Measurements from ENCODE around the gene TSR3.

The TSR3 gene

DNA sequence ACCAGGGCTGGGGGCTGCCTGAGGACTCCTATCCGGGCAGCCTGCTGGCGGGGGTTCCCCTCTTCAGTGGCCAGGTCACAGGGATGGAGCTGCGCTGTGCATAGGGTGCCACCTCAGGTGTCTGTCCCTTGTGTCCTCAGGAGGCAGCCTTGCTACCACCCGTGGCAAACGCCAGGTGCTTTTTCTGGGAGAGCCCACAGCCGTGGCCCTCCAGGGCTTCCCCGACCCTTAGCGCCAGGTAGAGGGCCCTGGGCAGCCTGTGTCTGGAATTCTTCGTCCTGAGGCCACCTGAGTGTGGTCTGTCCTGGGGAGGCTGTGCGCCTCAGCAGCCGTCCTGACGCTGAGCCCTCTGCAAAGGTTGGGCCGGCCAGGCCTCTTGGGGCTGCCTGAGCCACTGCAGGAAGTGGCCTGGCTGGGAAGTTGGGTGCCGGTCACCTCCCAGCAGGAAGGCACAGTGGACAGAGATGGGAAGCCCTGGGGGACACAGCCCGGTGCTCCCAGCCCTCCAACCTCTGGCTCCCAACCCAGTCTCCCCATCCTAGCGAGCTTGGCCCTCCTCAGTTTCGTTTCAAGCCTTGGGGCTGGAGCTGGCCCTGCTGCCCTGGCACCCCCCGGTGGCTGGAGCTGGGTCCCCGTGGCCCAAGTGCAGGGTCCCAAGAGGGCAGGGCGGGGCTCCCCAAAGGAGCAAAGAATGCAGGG is 25.9 kb downstream of the TSR3 start:
- TF ChIP-seq SPI1 (IDR thresholded peaks at IDR 0.05; ENCODE audit: borderline replicate concordance, low read depth) (no peak), GABPA (IDR thresholded peaks at IDR 0.05; ENCODE audit: low read depth) (no peak), POLR2AphosphoS5 (IDR thresholded peaks at IDR 0.05; ENCODE audit: low read depth) (peak; percentile 60), CTCF (IDR thresholded peaks at IDR 0.05; ENCODE audit: insufficient read depth, low read length) (no peak), REST (IDR thresholded peaks at IDR 0.05; ENCODE audit: insufficient replicate concordance, low read depth) (no peak)
- no peak overlapping the region for H3K4me3 ChIP-seq (replicated peaks; ENCODE audit: insufficient read depth, low read length)
- no peaks in the 10 kb centered on the region for H3K27me3 ChIP-seq (ENCODE audit: insufficient read depth, poor library complexity, severe bottlenecking)
- DNase-seq (ENCODE audit: low read depth in 1 of 2, low spot score in 1 of 2) = no peak
- H3K27ac ChIP-seq (replicated peaks) = no peak overlapping the region

- no peak for TF ChIP-seq REST (IDR thresholded peaks at IDR 0.05; ENCODE audit: insufficient replicate concordance, low read depth)
- no peak overlapping the region for H3K27ac ChIP-seq (replicated peaks)
- H3K4me3 ChIP-seq (replicated peaks; ENCODE audit: insufficient read depth, low read length) = no peak overlapping the region
- no peaks in the 10 kb centered on the region for H3K27me3 ChIP-seq (ENCODE audit: insufficient read depth, poor library complexity, severe bottlenecking)
- DNase-seq (ENCODE audit: low read depth in 1 of 2, low spot score in 1 of 2) = no peak
Observed at GRCh38 chr16:1325261-1325660, 26.4 kb downstream of the TSR3 start.

DNA sequence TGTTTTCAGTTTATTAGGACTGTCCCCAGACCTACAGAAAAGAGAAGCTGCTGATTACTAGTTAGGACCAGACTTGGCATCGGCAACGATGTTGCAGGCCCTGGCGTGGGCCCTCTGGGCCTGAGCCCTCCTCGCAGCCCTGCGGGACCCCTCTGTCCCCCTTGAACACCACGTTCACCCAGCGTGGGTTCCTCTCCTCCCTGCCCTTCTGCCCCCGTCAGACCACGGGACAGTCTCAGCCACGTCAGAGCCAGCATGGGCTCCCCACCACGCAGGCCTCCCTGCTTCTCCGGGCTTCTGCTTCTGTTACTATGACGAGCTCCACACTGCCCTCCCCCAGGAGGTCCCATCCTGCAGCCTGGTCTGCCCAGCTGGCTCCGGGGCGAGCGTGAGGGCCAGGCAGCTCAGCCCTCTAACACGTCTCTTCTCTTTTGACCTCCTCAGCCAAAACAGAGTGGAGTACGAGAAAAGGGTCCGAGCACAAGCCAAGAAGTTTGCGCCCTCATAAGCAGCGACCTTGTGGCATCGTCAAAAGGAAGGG is 27.3 kb downstream of the TSR3 start:
- DNase-seq (ENCODE audit: low read depth in 1 of 2, low spot score in 1 of 2) = no peak
- TF ChIP-seq SPI1 (IDR thresholded peaks at IDR 0.05; ENCODE audit: borderline replicate concordance, low read depth) (no peak), CTCF (IDR thresholded peaks at IDR 0.05; ENCODE audit: insufficient read depth, low read length) (no peak), POLR2AphosphoS5 (IDR thresholded peaks at IDR 0.05; ENCODE audit: low read depth) (no peak; the same call in 1 of the 2 replicates), REST (IDR thresholded peaks at IDR 0.05; ENCODE audit: insufficient replicate concordance, low read depth) (no peak), GABPA (IDR thresholded peaks at IDR 0.05; ENCODE audit: low read depth) (no peak)
- H3K27me3 ChIP-seq (ENCODE audit: insufficient read depth, poor library complexity, severe bottlenecking) = no peaks in the 10 kb centered on the region
- H3K4me3 ChIP-seq (replicated peaks; ENCODE audit: insufficient read depth, low read length) = no peak overlapping the region
- no peak overlapping the region for H3K27ac ChIP-seq (replicated peaks)

Data from HL-60 (cell line).